ENCODE results near the gene TMEM45A.
"Not testable (repeated sequence)": the region's sequence is repeated elsewhere in the genome, so short reads cannot be mapped to it uniquely, and the experiment has no call there.

Gene TMEM45A

GRCh38 chr3:100492059-100493006 lies at the start of gene TMEM45A:
TMEM45A (plus strand) TSS chr3:100492619; CDS start chr3:100555212, 62,593 bp downstream.
- peak; percentile 71 for DNase-seq (ENCODE audit: low read depth, low spot score)

GRCh38 chr3:100443690-100444089 lies 48.7 kb upstream of the TMEM45A start:
- DNase-seq (ENCODE audit: low read depth, low spot score) = no peak

GRCh38 chr3:100447067-100447466 lies 45.4 kb upstream of the TMEM45A start:
- DNase-seq (ENCODE audit: low read depth, low spot score) = not testable (repeated sequence)

GRCh38 chr3:100448079-100448478 lies 44.3 kb upstream of the TMEM45A start:
- DNase-seq (ENCODE audit: low read depth, low spot score) = no peak

GRCh38 chr3:100449214-100449613 lies 43.2 kb upstream of the TMEM45A start:
- no peak for DNase-seq (ENCODE audit: low read depth, low spot score)

- DNase-seq (ENCODE audit: low read depth, low spot score) = no peak
Observed at GRCh38 chr3:100454677-100455076, 37.7 kb upstream of the TMEM45A start.

- no peak for DNase-seq (ENCODE audit: low read depth, low spot score)
Observed at GRCh38 chr3:100455841-100456550, 36.4 kb upstream of the TMEM45A start.

GRCh38 chr3:100456745-100457144 lies 35.7 kb upstream of the TMEM45A start:
- DNase-seq (ENCODE audit: low read depth, low spot score) = no peak

GRCh38 chr3:100457811-100458210 lies 34.6 kb upstream of the TMEM45A start:
- no peak for DNase-seq (ENCODE audit: low read depth, low spot score)

GRCh38 chr3:100458814-100459213 lies 33.6 kb upstream of the TMEM45A start:
- DNase-seq (ENCODE audit: low read depth, low spot score) = no peak

GRCh38 chr3:100463002-100463401 lies 29.4 kb upstream of the TMEM45A start:
- DNase-seq (ENCODE audit: low read depth, low spot score) = peak; percentile 3

- no peak for DNase-seq (ENCODE audit: low read depth, low spot score)
Observed at GRCh38 chr3:100463646-100464155, 28.7 kb upstream of the TMEM45A start.

GRCh38 chr3:100465892-100466777 lies 26.3 kb upstream of the TMEM45A start:
- DNase-seq (ENCODE audit: low read depth, low spot score) = no peak

GRCh38 chr3:100467133-100467532 lies 25.3 kb upstream of the TMEM45A start:
- DNase-seq (ENCODE audit: low read depth, low spot score) = no peak

GRCh38 chr3:100468676-100469075 lies 23.7 kb upstream of the TMEM45A start:
- DNase-seq (ENCODE audit: low read depth, low spot score) = no peak

GRCh38 chr3:100470951-100471350 lies 21.5 kb upstream of the TMEM45A start:
- no peak for DNase-seq (ENCODE audit: low read depth, low spot score)

- DNase-seq (ENCODE audit: low read depth, low spot score) = no peak
Observed at GRCh38 chr3:100471444-100471843, 21.0 kb upstream of the TMEM45A start.

GRCh38 chr3:100477851-100478360 lies 14.5 kb upstream of the TMEM45A start:
- DNase-seq (ENCODE audit: low read depth, low spot score) = not testable (repeated sequence)

- DNase-seq (ENCODE audit: low read depth, low spot score) = not testable (repeated sequence)
Observed at GRCh38 chr3:100478521-100478920, 13.9 kb upstream of the TMEM45A start.

- DNase-seq (ENCODE audit: low read depth, low spot score) = no peak
Observed at GRCh38 chr3:100480081-100480480, 12.3 kb upstream of the TMEM45A start.

- DNase-seq (ENCODE audit: low read depth, low spot score) = no peak
Observed at GRCh38 chr3:100482176-100482575, 10.2 kb upstream of the TMEM45A start.

Measured in iPS DF 19.7 (cell line).